SW 1271 (cell line): ENCODE results near the gene SNX24.
"Not testable (repeated sequence)": the region's sequence is repeated elsewhere in the genome, so short reads cannot be mapped to it uniquely, and the experiment has no call there.

Source experiments
- DNase-seq, 2 experiments: peaks; one replicate each; lab custom pipeline; 2025; lab: John Stamatoyannopoulos, UW

SNX24 gene

DNA sequence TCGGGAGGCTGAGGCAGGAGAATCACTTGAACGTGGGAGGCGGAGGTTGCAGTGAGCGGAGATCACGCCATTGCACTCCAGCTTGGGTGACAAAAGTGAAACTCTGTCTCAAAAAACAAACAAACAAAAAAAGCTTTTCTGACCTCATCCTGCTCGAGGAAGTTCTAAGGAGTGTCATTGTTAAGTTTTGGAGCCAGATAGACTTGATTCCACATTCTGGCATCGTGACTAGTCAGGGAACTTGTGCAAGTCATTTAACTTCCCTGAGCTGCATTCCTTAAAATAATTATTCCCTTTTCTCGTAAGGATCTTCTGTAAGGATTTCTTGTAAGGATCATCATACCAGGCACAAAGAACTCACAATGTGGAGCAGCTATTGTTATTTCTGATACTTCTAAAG lies 26.2 kb downstream of the SNX24 start:
- DNase-seq: no peak

DNA sequence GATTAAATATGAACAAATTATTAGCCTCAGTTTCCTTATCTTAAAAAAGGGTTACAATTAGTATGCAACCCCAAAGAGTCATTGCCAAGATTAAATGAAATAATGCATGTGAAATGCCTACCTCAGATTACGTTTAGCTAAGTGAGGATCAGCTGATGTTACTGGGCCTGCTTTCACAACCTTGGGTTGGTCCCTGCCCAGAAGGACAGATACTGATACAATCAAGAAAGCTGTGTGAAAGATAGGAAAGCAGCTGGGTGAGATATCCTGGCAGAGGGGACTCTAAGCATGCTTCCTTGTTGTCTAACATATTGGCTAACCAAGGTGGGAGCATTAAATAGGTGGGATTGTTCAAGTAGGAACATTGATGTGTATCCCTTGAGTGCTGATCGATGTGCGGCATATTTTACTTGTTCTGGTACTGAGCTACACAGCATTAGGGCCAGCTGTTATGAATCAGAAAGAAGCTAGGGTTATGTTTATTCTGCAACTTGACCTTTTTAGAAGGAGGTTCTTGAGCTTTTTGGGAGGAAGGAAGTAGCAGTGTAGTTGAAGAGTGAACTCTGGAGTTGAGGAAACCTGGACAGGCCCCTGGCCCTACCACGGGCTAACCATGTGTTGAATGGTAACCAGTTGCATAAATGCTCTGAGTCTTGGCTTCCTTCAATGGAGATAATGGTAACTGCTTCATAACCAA lies 28.9 kb downstream of the SNX24 start:
- DNase-seq: no peak

DNA sequence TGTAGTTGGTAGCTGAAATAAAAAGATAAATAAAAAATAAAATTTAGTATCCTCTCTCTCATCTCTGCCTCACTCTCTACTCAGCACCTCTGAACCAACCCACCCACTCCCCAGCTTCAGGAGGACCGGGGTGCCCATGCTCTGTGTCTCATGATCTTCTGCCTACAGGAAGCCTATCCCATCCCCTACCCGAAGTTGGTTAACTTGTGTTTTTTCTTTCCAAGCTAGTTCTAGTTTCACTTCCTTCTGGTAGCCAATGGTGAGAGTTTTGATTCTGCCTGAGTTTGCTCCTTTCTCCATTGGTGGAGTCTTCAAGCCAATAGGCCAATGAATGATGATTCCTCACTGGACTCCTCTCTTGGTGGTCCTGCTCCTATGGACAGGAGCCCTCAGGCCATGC lies 32.1 kb downstream of the SNX24 start:
- DNase-seq: no peak

DNA sequence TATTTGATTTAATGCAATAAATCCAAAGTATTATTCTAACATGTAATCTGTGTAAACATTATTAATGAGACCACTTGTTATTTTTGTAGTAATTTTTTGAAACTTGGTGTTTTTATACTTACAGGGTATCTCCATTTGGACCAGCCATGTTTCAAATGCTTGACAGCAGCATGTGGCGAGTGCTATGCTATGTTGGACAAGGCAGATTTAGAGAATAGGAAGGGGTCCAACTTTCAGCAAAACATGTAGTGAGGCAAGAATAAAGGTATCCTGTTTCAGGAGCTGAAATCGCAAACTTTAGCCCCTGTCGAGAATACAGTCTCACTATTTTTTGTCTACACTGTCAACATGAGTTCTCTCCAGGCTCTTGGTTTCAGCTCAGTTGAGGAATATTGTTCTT lies 33.7 kb downstream of the SNX24 start:
- DNase-seq: no peak

DNA sequence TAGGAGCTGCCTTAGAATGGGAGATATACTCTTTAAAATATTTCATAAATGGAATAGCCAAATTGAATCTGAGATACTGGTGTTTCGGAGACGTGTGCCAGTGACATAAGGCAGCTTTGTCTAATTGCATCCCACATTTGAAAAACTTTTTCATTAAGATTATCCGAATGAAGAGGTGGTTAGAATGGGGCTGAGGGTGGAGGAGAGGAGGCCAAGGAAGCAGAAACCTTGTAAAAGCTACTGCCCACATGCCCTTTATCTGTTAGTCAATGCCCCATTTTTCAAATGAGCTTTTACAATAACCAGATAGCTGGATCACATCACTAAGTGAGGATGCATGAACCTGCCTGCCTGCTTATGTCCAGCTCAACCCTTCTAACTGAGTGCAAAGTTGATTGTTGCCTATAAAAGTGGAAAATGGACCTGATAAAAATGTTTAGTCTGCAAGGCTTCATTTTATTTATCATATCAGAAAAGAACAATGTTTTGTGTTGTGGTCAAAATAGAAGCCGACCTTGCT lies 34.8 kb downstream of the SNX24 start:
- no peak for DNase-seq

DNA sequence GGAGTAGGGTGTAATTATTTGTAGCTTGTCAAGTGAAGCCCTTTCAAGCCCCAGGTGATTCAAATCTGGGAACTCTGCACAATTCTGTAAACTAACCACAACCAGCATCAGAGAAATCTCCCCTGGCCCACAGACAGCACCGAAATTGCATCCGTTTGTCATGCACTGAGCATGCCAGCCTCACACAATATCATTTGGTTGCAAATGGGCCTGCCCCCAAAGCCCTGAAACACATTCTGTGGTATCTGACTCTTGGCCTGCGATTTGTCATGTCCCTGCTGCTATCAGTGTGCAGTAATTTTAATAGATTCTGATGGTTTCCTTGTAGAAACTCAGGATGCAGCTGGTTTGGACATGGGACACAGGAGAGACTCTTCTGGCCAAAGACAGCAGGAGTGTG lies 35.3 kb downstream of the SNX24 start:
- DNase-seq: no peak

DNA sequence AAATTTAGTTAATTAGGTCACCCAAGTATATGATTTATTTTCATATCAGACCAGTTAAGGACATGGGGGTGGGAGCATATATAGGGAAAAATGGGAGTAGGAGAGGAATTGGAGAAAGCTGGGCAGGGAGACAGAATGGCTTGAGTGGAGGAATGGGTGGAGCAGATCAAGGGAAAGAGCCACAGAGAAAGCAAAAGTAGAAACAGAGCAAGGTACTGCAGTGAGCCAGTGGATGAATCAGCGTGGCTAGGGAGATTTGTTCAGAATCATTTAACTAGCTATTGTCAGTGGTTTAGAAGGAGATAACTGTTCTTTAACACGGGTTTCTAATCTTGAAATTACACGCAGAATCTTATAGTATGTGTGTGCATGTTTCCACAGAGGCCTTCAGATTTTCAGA lies 37.4 kb downstream of the SNX24 start:
- no peak for DNase-seq

DNA sequence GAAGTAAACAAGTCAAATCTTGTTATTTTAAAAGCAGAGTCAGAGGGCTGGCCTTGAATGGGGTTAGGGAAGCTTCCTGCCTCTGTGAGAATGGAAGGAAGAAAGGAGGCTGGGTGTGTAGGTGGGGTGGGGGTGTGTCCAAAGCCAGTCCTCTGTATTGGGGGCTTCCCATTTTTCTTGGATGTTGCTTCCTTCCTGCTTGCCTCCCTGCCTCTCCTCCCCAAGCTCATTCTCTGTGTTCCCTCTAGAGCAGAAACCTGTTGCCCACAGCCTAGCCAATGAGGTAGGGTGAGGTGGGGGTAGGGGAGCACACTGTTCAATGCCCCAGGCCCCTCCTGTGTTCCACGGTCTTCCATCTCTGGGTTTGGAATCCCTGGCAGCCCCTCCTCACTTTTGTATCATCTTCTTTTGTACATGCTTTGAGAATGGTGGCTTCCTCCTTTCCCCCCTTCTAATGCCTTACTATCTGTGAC lies 39.7 kb downstream of the SNX24 start:
- no peak for DNase-seq

DNA sequence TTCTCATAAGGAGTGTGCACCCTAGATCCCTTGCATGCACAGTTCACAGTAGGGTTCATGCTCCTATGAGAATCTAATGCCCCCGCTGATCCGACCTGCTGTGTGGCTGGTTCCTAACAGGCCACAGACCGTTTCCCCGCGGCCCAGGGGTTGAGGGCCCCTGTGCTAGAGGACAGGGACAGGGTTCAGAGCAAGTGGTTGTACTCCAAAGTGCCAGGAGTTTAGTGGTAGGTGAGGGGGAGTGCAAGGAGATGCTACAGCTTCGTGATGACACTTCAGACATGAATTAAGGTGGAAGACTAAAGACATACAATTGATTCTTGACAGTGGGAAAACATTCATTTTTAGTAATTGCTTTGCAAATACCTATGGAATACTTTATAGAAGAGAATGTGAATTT lies 40.5 kb downstream of the SNX24 start:
- DNase-seq: no peak

DNA sequence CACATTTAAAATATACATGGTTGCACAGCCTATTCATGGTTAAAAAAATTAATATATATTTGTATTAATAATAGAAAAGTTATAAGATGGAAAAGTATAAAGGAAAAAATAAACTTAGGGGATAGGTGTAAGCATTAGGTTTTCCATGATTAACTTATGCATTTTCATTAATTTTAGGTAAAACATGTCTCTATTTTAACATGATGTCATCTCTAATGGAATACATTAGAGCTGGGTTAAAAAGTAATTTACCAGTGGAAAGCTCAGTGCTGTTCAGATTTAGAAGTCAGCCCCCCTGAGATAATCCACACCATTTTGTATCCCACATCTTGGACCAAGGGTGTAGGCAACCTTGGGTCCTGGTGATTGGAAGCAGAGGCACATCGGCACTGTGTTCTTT lies 49.7 kb downstream of the SNX24 start:
- no peak for DNase-seq

DNA sequence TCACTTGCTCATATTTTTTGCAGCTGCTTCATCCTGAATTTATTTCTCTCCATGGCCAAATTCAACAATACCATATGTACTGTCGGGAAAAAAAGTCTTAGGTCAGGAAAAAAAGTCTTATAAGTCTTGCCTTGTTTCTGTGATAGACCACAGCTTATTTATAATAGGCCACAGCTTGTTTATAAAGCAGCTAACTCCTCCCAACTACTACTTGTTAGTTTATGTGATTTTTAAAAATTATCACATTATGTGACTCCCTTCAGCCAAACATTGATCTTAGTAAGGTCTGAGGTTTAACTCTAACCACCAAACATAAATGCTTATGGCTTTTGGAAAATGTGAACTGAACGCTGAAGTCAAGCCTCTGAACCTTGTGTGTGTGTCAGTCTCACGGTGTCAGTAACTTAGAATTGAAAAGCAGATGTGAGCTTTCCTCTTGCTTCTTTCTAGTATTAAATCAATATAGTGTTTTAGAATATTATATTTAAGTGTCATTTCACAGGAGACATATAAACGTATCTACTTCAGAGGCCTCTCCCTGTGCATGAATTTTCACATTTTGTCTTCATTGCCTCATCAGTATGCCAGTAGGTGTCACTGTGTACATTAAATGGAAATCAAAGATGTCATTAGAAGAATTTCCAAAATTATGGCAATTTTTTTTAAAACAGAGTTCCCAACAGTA lies 51.3 kb downstream of the SNX24 start:
- peak in 1 of 2 experiments; percentile 14 for DNase-seq

DNA sequence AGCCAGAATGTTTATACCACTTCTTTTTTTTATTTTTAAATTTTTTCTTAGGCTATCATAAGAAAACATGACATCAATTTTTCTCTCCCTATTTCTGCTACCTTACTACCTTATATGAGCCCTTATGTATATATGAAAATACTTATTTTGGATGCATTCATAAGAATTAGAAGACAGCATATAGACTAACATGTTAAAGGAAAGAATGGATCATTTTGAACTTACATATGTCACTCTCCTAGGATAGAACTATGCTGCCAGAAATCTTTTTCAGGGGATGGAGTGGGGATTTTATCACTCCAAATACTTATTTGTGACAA lies 51.8 kb downstream of the SNX24 start:
- DNase-seq: no peak

DNA sequence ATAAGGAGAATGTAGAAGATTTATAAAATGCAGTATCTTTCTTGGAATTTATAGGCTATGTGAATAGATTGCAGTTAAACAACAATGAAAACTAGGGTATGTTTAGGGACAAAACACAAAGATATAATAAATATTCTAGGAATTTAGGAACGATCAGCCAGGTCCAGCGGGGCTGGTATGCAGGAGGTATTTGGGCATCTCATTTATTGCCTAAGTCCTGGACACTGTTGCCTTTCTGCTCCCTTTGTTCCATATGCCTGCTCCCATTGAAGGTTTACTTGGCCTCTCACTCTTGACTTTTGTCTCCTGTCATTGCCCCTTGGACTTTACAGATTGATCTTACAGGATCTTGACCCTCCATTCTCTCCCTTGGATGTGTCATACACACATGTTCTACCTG lies 55.9 kb downstream of the SNX24 start:
- no peak for DNase-seq

DNA sequence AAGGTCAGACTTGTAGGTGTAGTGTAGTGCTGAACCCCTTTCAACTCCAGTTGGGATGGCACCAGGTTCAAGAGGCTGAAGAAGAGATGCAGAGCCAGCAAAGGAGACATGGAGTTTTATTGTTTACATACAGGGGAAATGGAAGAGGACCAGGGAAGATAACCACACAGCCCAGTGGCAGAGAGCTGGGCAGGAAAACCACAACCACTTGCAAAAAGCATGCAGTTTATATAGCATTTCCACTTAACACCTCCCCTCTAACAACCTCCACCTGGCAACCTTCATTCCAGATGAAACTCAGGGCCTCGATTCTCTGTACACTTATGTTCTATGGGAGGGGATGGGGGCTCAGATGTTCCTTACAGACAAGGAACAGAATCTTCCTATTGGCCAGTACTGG lies 56.9 kb downstream of the SNX24 start:
- no peak for DNase-seq

DNA sequence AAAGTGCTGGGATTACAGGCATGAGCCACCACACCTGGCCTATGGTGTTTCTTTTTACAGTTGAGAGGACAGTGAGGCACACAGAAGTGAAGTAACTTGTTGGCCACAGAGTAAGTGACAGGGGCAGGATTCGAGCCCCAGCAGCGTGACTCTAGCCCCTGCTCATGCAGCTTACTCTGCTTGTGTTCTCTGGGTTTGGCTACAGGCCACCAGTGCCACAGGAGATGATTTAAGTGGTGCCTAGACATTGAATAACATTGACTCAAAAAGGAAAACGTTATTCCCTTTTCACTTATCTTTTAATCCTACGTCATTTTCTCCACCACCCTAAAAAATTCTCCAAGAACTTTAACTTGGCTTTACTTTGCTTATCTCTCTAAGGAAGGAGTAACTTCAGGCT lies 61.4 kb downstream of the SNX24 start:
- no peak for DNase-seq

DNA sequence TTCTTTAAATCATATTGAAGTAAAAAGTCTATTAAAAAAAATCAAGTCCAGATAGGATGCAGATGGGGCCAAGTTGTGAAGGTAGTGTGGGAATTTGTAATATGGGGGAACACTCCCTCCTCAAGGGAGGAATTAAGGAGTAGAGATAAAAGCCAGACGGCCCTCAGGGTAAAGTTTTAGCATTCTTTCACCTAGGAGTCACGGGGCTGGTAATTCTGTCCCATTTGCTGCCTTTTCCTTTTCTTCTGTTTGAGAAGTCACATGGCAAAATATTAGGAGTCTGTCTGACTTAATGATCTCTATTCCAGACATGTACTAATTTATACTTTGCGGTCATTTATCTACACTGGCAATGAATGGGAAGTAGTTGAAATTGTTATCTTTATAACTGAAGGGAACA lies 61.9 kb downstream of the SNX24 start:
- peak in 1 of 2 experiments; percentile 21 for DNase-seq

DNA sequence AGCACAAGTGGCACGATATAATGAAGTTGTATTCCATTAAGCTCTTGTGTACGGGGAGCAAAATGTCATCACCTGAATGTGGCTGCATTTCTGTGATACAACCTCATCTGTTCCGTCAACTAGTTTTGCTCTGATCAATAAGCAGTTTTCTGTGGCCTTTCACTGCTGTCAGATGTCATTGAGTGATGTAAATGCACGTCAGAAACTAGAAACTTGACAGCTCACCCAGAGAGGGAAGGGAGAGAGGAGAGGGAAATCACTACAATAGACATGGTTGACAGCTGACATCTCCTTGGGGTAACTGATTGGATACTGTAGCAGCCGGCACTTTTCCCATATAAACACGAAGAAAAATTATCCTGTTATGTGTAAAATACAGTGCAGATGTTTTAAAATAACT lies 62.7 kb downstream of the SNX24 start:
- no peak for DNase-seq

DNA sequence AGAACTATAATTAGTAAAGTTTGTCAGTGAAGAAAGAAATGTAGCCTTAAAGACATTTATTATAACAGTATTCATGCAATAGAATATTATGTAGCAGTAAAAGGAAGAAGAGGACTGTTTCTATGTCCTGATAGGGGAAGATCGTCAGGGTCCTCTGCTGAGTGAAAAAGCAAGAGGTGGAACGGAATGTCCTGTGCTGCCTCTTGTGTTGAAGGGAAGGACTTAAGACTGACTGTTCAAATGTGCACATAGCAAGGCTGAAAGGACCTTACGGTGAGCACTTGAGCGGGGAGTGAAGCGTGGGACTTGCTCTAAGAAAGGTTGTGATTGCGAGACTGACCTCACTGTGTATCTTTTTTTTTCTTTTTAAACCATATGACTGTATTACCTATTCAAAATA lies 63.2 kb downstream of the SNX24 start:
- DNase-seq: no peak

DNA sequence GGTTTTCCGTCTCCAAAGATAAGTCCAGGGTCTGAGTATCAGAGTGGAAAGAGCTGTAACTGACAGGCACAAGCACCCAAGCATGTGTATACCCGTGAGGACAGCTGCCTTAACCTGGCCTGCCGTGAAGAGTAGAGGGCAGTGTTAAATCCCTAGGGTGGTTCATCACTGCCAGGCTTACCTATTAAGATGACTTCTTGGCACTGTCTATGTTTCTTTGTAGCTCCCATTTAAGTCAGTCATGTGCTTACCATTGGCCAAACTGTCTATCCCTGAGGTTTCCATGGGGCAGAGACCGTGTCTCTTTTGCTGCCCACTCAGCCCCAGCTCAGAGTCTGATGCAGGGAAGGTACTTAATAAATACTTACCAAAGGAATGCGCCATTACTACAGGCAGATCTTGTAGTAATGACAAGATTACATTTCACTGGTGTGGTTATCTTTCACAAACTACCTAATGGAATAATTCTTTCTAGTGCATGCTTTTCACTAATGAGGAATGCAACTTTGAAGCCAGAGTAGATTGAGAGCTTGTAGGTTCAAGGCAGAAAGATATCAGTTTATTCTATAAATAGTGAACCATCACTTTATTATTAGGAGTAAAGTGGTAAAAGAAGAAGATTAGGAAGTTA lies 64.2 kb downstream of the SNX24 start:
- DNase-seq: no peak

DNA sequence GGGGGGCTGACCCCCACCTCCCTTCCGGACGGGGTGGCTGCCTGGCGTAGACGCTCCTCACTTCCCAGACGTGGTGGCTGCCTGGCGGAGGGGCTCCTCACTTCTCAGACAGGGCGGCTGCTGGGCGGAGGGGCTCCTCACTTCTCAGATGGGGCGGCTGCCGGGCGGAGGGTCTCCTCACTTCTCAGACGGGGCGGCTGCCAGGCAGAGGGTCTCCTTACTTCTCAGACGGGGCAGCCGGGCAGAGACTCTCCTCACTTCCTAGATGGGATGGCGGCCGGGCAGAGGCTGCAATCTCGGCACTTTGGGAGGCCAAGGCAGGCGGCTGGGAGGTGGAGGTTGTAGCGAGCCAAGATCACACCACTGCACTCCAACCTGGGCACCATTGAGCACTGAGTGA lies 68.0 kb downstream of the SNX24 start:
- DNase-seq: not testable (repeated sequence)

DNA sequence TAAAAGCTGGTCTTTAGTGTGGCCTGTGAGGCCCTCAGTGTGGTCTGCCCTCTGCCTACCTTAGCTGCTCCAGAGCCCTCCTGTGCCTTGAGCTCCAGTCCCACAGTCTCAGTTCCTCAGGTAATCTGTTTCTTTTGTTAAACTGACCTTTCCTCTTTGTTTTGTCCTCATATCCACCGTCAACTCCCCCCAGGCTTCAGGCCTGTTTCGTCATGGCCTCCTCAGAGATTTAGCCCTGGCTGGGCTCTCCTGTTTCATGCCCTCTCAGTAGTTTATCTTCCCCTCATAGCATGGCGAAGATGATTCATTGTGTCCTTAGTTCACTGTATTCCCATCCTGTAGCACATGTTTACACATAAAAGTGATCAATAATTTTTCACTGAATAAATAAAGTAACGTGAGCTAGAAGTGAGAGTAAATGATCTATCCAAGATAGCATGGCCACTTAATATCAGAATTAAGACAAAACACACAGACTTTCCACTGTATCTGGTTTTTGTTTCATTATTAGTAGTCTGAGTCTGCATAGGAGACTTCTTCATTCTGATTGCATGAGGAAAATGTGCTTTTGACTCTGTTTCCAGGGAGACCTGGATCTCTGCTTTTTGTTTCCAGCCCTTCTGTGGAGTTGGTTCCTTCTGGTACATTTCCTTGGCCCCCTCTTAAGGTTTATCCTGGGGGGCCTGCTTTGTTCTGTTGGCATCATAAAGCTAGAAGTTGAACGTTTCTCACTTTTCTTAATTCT lies 70.5 kb downstream of the SNX24 start:
- DNase-seq: no peak

DNA sequence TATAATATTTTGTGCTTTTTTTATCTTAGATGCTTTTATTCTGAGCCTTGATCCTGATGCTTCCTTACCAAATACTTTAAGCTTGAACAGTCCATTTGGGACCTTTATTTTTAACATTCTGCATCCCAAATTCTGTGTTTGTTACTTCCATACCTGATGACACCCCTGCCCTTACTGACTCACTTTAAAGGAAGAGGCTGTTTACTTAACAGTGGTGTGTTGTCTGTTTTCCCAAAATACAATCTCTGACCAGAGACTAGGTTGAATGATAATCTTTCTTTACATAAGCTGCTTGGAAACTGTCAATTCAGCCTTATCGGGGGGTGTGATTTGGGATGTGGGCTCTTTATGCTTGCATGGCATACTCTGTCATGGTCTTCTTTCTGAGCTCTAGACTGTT lies 71.1 kb downstream of the SNX24 start:
- DNase-seq: no peak

DNA sequence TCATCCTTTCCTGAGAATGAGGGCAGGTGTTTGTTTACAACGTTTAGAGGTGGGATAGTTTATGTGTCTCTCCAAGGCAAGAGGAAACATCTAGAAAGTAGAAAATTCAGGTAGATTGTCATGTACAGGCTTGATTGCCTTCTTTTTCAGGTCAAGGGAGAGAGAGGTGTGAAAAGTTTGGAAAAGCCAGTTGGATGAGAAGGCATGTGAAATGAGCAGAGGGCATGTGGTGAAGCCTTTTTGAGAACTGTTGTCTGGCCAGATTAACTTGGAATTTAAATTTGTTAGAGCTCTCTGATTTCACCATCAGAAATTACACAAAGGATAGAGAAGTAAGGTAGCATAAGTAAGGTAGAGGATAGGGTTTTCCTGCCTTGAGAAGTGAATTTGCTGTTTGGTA lies 74.6 kb downstream of the SNX24 start:
- no peak for DNase-seq
